H9 (cell line): Measurements from ENCODE around the gene NKX3-2. TPM values are rescaled to one million over a fixed set of nuclear protein-coding genes. Genes with fewer than 3 reads are reported as not detected.

Experiments used
- DNase-seq: peaks from one replicate; pipeline ENCODE4 v3.0.0-alpha.2; 2017
- H2AFZ ChIP-seq: one replicate; pipeline ENCODE4 v1.6.1; 2013; ENCODE audit warnings: mild to moderate bottlenecking, low read length, control low read depth, moderate library complexity
- H2AK5ac ChIP-seq: 2 replicates; pipeline ENCODE4 v1.6.1; 2013; ENCODE audit warnings: low read length, control low read depth, mixed read lengths; ENCODE audit not compliant: insufficient read length
- H2BK120ac ChIP-seq: one replicate; pipeline ENCODE4 v1.6.1; 2013; ENCODE audit warnings: low read depth, mild to moderate bottlenecking, low read length, control low read depth, inconsistent platforms; ENCODE audit not compliant: poor library complexity, severe bottlenecking
- H2BK12ac ChIP-seq: 2 replicates; pipeline ENCODE4 v1.6.1; 2013; ENCODE audit warnings: low read length, control low read depth, mixed read lengths, low read depth; ENCODE audit not compliant: insufficient read length
- H2BK15ac ChIP-seq: 2 replicates; pipeline ENCODE4 v1.6.1; 2013; ENCODE audit warnings: low read depth, low read length, control low read depth
- H2BK20ac ChIP-seq: one replicate; pipeline ENCODE4 v1.6.1; 2013; ENCODE audit warnings: low read depth, mild to moderate bottlenecking, low read length, control low read depth, inconsistent platforms; ENCODE audit not compliant: poor library complexity, severe bottlenecking
- H2BK5ac ChIP-seq: 2 replicates; pipeline ENCODE4 v1.6.1; 2013; ENCODE audit warnings: low read length, control low read depth, mixed read lengths; ENCODE audit not compliant: insufficient read length
- H3K14ac ChIP-seq: 2 replicates; pipeline ENCODE4 v1.6.1; 2013; ENCODE audit warnings: low read length, control low read depth; ENCODE audit not compliant: insufficient read depth
- H3K18ac ChIP-seq: 2 replicates; pipeline ENCODE4 v1.6.1; 2013; ENCODE audit warnings: low read depth, mild to moderate bottlenecking, mixed read lengths, low read length, control low read depth; ENCODE audit not compliant: insufficient read length
- H3K23ac ChIP-seq: 2 replicates; pipeline ENCODE4 v1.6.1; 2013; ENCODE audit warnings: low read length, control low read depth, mixed read lengths, low read depth; ENCODE audit not compliant: insufficient read length
- H3K23me2 ChIP-seq: 2 replicates; pipeline ENCODE4 v1.6.1; 2013; ENCODE audit warnings: low read depth, mild to moderate bottlenecking, mixed read lengths, low read length, control low read depth; ENCODE audit not compliant: insufficient read length, poor library complexity, severe bottlenecking
- H3K27ac ChIP-seq: 2 replicates; pipeline ENCODE4 v1.5.1; 2013; ENCODE audit warnings: low read length, control low read depth, mixed read lengths, low read depth; ENCODE audit not compliant: insufficient read length
- H3K27me3 ChIP-seq: 2 replicates; pipeline ENCODE4 v1.6.1; 2013; ENCODE audit warnings: low read length, control low read depth, inconsistent platforms; ENCODE audit not compliant: insufficient read depth
- H3K4ac ChIP-seq: 2 replicates; pipeline ENCODE4 v1.6.1; 2013; ENCODE audit warnings: low read depth, mild to moderate bottlenecking, control low read depth, inconsistent platforms, low read length, moderate library complexity
- H3K4me1 ChIP-seq: 2 replicates; pipeline ENCODE4 v1.6.1; 2013; ENCODE audit warnings: low read length, control low read depth, inconsistent platforms; ENCODE audit not compliant: insufficient read depth
- H3K4me2 ChIP-seq: 2 replicates; pipeline ENCODE4 v1.6.1; 2013; ENCODE audit warnings: low read length, control low read depth, mixed read lengths; ENCODE audit not compliant: insufficient read length, insufficient read depth
- H3K56ac ChIP-seq: 2 replicates; pipeline ENCODE4 v1.6.1; 2013; ENCODE audit warnings: low read depth, mild to moderate bottlenecking, mixed read lengths, low read length, control low read depth; ENCODE audit not compliant: insufficient read length
- H3K79me1 ChIP-seq: 2 replicates; pipeline ENCODE4 v1.6.1; 2013; ENCODE audit warnings: low read depth, mild to moderate bottlenecking, moderate library complexity, low read length, control low read depth, inconsistent platforms; ENCODE audit not compliant: insufficient read depth, poor library complexity, severe bottlenecking
- H3K79me2 ChIP-seq: 2 replicates; pipeline ENCODE4 v1.6.1; 2013; ENCODE audit warnings: low read length, control low read depth, inconsistent platforms; ENCODE audit not compliant: insufficient read depth
- H3K9ac ChIP-seq: 2 replicates; pipeline ENCODE4 v1.6.1; 2013; ENCODE audit warnings: low read length, control low read depth, mixed read lengths; ENCODE audit not compliant: insufficient read length; ENCODE audit errors: extremely low read depth
- H3K9me3 ChIP-seq: one replicate; pipeline ENCODE4 v1.6.1; 2013; ENCODE audit warnings: low read depth, low read length, inconsistent platforms; ENCODE audit not compliant: control insufficient read depth
- H3T11ph ChIP-seq: one replicate; pipeline ENCODE4 v1.6.1; 2013; ENCODE audit warnings: mild to moderate bottlenecking, low read length, control low read depth, inconsistent platforms
- H4K20me1 ChIP-seq: one replicate; pipeline ENCODE4 v1.6.1; 2013; ENCODE audit not compliant: control insufficient read depth, insufficient read length, insufficient read depth
- H4K5ac ChIP-seq: 2 replicates; pipeline ENCODE4 v1.6.1; 2013; ENCODE audit warnings: low read depth, mild to moderate bottlenecking, mixed read lengths, low read length, control low read depth; ENCODE audit not compliant: insufficient read length
- H4K8ac ChIP-seq: replicated peaks from 2 replicates; pipeline ENCODE4 v1.6.1; 2013; ENCODE audit warnings: low read length, control low read depth, mixed read lengths, low read depth; ENCODE audit not compliant: insufficient read length
- H4K91ac ChIP-seq: 2 replicates; pipeline ENCODE4 v1.6.1; 2013; ENCODE audit warnings: low read depth, mild to moderate bottlenecking, moderate library complexity, mixed read lengths, low read length, control low read depth; ENCODE audit not compliant: insufficient read length
- H3K27ac Mint-ChIP-seq, 3 experiments: 2 replicates in 2 of 3; 3 replicates in 1 of 3; pipeline ENCODE4 v1.8.0; 2020 to 2021; ENCODE audit warnings: mixed read lengths in 3 of 3, mild to moderate bottlenecking in 1 of 3, moderate library complexity in 1 of 3
- H3K27me3 Mint-ChIP-seq: 2 replicates; pipeline ENCODE4 v1.8.0; 2021; ENCODE audit warnings: low read depth, mild to moderate bottlenecking, moderate library complexity, mixed read lengths
- H3K36me3 Mint-ChIP-seq, 3 experiments: 2 replicates in 2 of 3; 3 replicates in 1 of 3; pipeline ENCODE4 v1.8.0; 2020 to 2021; ENCODE audit warnings: low read depth in 3 of 3, mixed read lengths in 3 of 3; ENCODE audit not compliant: insufficient read depth in 1 of 3
- H3K4me1 Mint-ChIP-seq, 2 experiments: 2 replicates each; pipeline ENCODE4 v1.8.0; 2020; ENCODE audit warnings: mixed read lengths in 2 of 2
- H3K4me3 Mint-ChIP-seq, 2 experiments: 2 replicates in 1 of 2; 3 replicates in 1 of 2; pipeline ENCODE4 v1.8.0; 2020 to 2021; ENCODE audit warnings: mild to moderate bottlenecking in 2 of 2, mixed read lengths in 2 of 2, moderate library complexity in 1 of 2
- H3K9me3 Mint-ChIP-seq, 2 experiments: 2 replicates in 1 of 2; 3 replicates in 1 of 2; pipeline ENCODE4 v1.8.0; 2020; ENCODE audit warnings: mild to moderate bottlenecking in 2 of 2, mixed read lengths in 2 of 2, moderate library complexity in 1 of 2
- WGBS: extraction: QIAGEN DNeasy Blood & Tissue Kit; methylation state at CpG from one replicate; pipeline ENCODE4 v1.1.7; 2013; ENCODE audit warnings: missing lambda C conversion rate, low lambda C conversion rate, mixed read lengths; ENCODE audit not compliant: insufficient read length; ENCODE audit errors: extremely low coverage; 5-methylcytosine and 5-hydroxymethylcytosine counted together
- total RNA-seq: library from RNA; stranded (reverse); gene quantifications from 2 replicates; pipeline ENCODE4 v1.2.1, GENCODE V29; 2021
- TF ChIP-seq, protein P1 (sequence below): fragments of 200-600 bp; sonication (generic); conservative IDR thresholded peaks from 3 replicates; pipeline ENCODE4 v1.8.0; 2021; ENCODE audit warnings: antibody characterized with exemption, mild to moderate bottlenecking

The NKX3-2 gene
- total RNA-seq, 1 experiment from 2014 or later = 1.9 TPM

GRCh38 chr4:13523105-13523477, 21.2 kb downstream of the NKX3-2 start:
- peaks cover 21% of the 10 kb centered on the region in 2 experiments for H3K4me1 Mint-ChIP-seq
- Histone ChIP-seq H2BK15ac (no peak overlapping the region), H2AK5ac (no peak overlapping the region), H3K27ac (no peak overlapping the region), H2BK12ac (no peak overlapping the region), H3K79me1 (no peaks in the 10 kb centered on the region), H4K5ac (no peak overlapping the region), H2AFZ (no peak overlapping the region), H3K79me2 (no peaks in the 10 kb centered on the region), H2BK120ac (no peak overlapping the region), H3K4me1 (no peaks in the 10 kb centered on the region; the same call in 1 of the 2 replicates), H3K23me2 (peaks cover 7% of the 10 kb centered on the region), H3K27me3 (peaks cover 67% of the 10 kb centered on the region), H3K18ac (no peak overlapping the region), H3K23ac (no peak overlapping the region), H3K9me3 (peaks cover 8% of the 10 kb centered on the region), H2BK5ac (no peak overlapping the region), H3K9ac (no peak overlapping the region), H4K20me1 (no peaks in the 10 kb centered on the region), H2BK20ac (no peak overlapping the region), H4K91ac (no peak overlapping the region), H3K4ac (no peak overlapping the region), H3K56ac (no peak overlapping the region), H3T11ph (no peak overlapping the region), H3K4me2 (peak overlapping the region; percentile 79), H3K14ac (no peak overlapping the region), H4K8ac (no peak overlapping the region)
- peak overlapping the region in 1 of 2 experiments; percentile 66; a peak in 3 of 5 replicates for H3K4me3 Mint-ChIP-seq
- H3K27ac Mint-ChIP-seq = no peak overlapping the region
- TF ChIP-seq, protein P1, sequence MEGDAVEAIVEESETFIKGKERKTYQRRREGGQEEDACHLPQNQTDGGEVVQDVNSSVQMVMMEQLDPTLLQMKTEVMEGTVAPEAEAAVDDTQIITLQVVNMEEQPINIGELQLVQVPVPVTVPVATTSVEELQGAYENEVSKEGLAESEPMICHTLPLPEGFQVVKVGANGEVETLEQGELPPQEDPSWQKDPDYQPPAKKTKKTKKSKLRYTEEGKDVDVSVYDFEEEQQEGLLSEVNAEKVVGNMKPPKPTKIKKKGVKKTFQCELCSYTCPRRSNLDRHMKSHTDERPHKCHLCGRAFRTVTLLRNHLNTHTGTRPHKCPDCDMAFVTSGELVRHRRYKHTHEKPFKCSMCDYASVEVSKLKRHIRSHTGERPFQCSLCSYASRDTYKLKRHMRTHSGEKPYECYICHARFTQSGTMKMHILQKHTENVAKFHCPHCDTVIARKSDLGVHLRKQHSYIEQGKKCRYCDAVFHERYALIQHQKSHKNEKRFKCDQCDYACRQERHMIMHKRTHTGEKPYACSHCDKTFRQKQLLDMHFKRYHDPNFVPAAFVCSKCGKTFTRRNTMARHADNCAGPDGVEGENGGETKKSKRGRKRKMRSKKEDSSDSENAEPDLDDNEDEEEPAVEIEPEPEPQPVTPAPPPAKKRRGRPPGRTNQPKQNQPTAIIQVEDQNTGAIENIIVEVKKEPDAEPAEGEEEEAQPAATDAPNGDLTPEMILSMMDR = no peak
- peaks cover 10 to 15% of the 10 kb centered on the region in 2 experiments for H3K9me3 Mint-ChIP-seq
- peaks cover 11 to 13% (median 12%) of the 10 kb centered on the region in 3 experiments for H3K36me3 Mint-ChIP-seq
- peaks cover 72% of the 10 kb centered on the region for H3K27me3 Mint-ChIP-seq
- no peak for DNase-seq
- WGBS = no CpG with 5 or more reads among the region's 17 CpGs
